Endodermal cell (in vitro differentiated cells): Measurements from ENCODE around the gene BSCL2. TPM values are rescaled to one million over a fixed set of nuclear protein-coding genes. Genes with fewer than 3 reads are reported as not detected.

Experiments
- DNase-seq: peaks from one replicate; pipeline ENCODE4 v3.0.0-alpha.2; 2017
- H3K27ac ChIP-seq: 2 replicates; pipeline ENCODE4 v1.5.1; 2013; ENCODE audit warnings: mild to moderate bottlenecking, low read depth, low read length, moderate library complexity
- H3K27me3 ChIP-seq: 2 replicates; pipeline ENCODE4 v1.6.1; 2013; ENCODE audit warnings: mild to moderate bottlenecking, low read length, moderate library complexity; ENCODE audit not compliant: insufficient read depth, control insufficient read depth, poor library complexity, severe bottlenecking
- H3K36me3 ChIP-seq: 2 replicates; pipeline ENCODE4 v1.7.0; 2013; ENCODE audit warnings: mild to moderate bottlenecking, low read length, moderate library complexity; ENCODE audit not compliant: control insufficient read depth, insufficient read depth
- H3K4me1 ChIP-seq: one replicate; pipeline ENCODE4 v1.7.0; 2013; ENCODE audit warnings: low read length; ENCODE audit not compliant: control insufficient read depth, insufficient read depth
- H3K4me3 ChIP-seq: 2 replicates; pipeline ENCODE4 v1.5.1; 2013; ENCODE audit warnings: mild to moderate bottlenecking, low read length, moderate library complexity
- H3K9ac ChIP-seq: 2 replicates; pipeline ENCODE4 v1.6.1; 2013; ENCODE audit warnings: mild to moderate bottlenecking, low read length, moderate library complexity; ENCODE audit not compliant: poor library complexity, severe bottlenecking; ENCODE audit errors: extremely low read depth
- H3K9me3 ChIP-seq: 2 replicates; pipeline ENCODE4 v1.6.1; 2013; ENCODE audit warnings: mild to moderate bottlenecking, low read length, moderate library complexity; ENCODE audit not compliant: control insufficient read depth
- H3K27ac Mint-ChIP-seq: 2 replicates; pipeline ENCODE4 v1.8.0; 2020; ENCODE audit warnings: mixed read lengths
- H3K27me3 Mint-ChIP-seq: 2 replicates; pipeline ENCODE4 v1.8.0; 2021; ENCODE audit warnings: mild to moderate bottlenecking, mixed read lengths; ENCODE audit not compliant: insufficient read depth
- H3K36me3 Mint-ChIP-seq: 2 replicates; pipeline ENCODE4 v1.8.0; 2020; ENCODE audit warnings: low read depth, mixed read lengths
- H3K4me1 Mint-ChIP-seq: 2 replicates; pipeline ENCODE4 v1.8.0; 2020; ENCODE audit warnings: mixed read lengths
- H3K4me3 Mint-ChIP-seq: 2 replicates; pipeline ENCODE4 v1.8.0; 2020; ENCODE audit warnings: mild to moderate bottlenecking, moderate library complexity, mixed read lengths
- H3K9me3 Mint-ChIP-seq: 2 replicates; pipeline ENCODE4 v1.8.0; 2020; ENCODE audit warnings: mild to moderate bottlenecking, mixed read lengths
- CTCF ChIP-seq: fragments of 200-600 bp; sonication (generic); conservative IDR thresholded peaks from 2 replicates; pipeline ENCODE4 v1.5.0; 2021; ENCODE audit warnings: antibody characterized with exemption, mild to moderate bottlenecking
- WGBS, 2 experiments: methylation state at CpG; one replicate each; pipeline versions ENCODE4 v1.1.5 to v1.1.7; 2013; ENCODE audit warnings: missing lambda C conversion rate in 2 of 2, mixed read lengths in 1 of 2; ENCODE audit not compliant: insufficient coverage in 1 of 2, insufficient read length in 1 of 2; 5-methylcytosine and 5-hydroxymethylcytosine counted together
- total RNA-seq, 2 donors: library from RNA; stranded (reverse); fragmentation: NEBNext Ultra II Directional in 1 of 2; extraction: Animal tissue kit (Norgen Biotek cat#: 25700) in 1 of 2; gene quantifications; 2 replicates in 1 of 2; 3 replicates in 1 of 2; pipeline ENCODE4 v1.2.1, GENCODE V29; 2021

BSCL2 gene
- total RNA-seq, 2 donors from 2014 or later = 68.6 to 77.2 TPM

GRCh38 chr11:62713343-62713742, 6.1 kb upstream of the BSCL2 start:
- H3K9me3 Mint-ChIP-seq = no peaks in the 10 kb centered on the region
- peaks cover 71% of the 10 kb centered on the region for H3K36me3 Mint-ChIP-seq
- no peak overlapping the region for H3K9ac ChIP-seq
- H3K4me1 Mint-ChIP-seq = peaks cover 45% of the 10 kb centered on the region
- no peak overlapping the region for H3K27ac ChIP-seq
- peaks cover 81% of the 10 kb centered on the region for H3K36me3 ChIP-seq
- 86 to 100% methylated on average over 1 to 2 of the region's 2 CpGs for WGBS, 2 experiments
- no peaks in the 10 kb centered on the region for H3K27me3 ChIP-seq
- no peak for DNase-seq
- peak overlapping the region; percentile 76 for H3K27ac Mint-ChIP-seq
- no peaks in the 10 kb centered on the region for H3K27me3 Mint-ChIP-seq
- no peak overlapping the region for H3K4me3 Mint-ChIP-seq
- H3K9me3 ChIP-seq = no peaks in the 10 kb centered on the region
- peaks cover 9% of the 10 kb centered on the region for H3K4me1 ChIP-seq
- H3K4me3 ChIP-seq = no peak overlapping the region
- peak; percentile 24 for TF ChIP-seq CTCF

- no peaks in the 10 kb centered on the region for H3K9me3 ChIP-seq
- peak overlapping the region; percentile 76 for H3K27ac Mint-ChIP-seq
- H3K4me1 ChIP-seq = peaks cover 12% of the 10 kb centered on the region
- H3K36me3 ChIP-seq = peaks cover 80% of the 10 kb centered on the region
- TF ChIP-seq CTCF = no peak
- peaks cover 46% of the 10 kb centered on the region for H3K4me1 Mint-ChIP-seq
- no peaks in the 10 kb centered on the region for H3K27me3 ChIP-seq
- 96 to 100% methylated on average over 2 to 3 of the region's 3 CpGs for WGBS, 2 experiments
- no peaks in the 10 kb centered on the region for H3K9me3 Mint-ChIP-seq
- no peak for DNase-seq
- H3K27me3 Mint-ChIP-seq = no peaks in the 10 kb centered on the region
- no peak overlapping the region for H3K4me3 ChIP-seq
- H3K9ac ChIP-seq = no peak overlapping the region
- peaks cover 66% of the 10 kb centered on the region for H3K36me3 Mint-ChIP-seq
- no peak overlapping the region for H3K4me3 Mint-ChIP-seq
- H3K27ac ChIP-seq = no peak overlapping the region
Observed at GRCh38 chr11:62712861-62713260, 5.6 kb upstream of the BSCL2 start.

GRCh38 chr11:62712276-62712812, 5.1 kb upstream of the BSCL2 start:
- no peak overlapping the region for H3K4me3 Mint-ChIP-seq
- Histone ChIP-seq H3K27me3 (no peaks in the 10 kb centered on the region), H3K27ac (no peak overlapping the region), H3K9ac (no peak overlapping the region), H3K4me1 (peaks cover 12% of the 10 kb centered on the region), H3K36me3 (peaks cover 77% of the 10 kb centered on the region), H3K9me3 (no peaks in the 10 kb centered on the region), H3K4me3 (no peak overlapping the region)
- no peak for DNase-seq
- 95 to 100% methylated on average over 2 to 6 of the region's 6 CpGs for WGBS, 2 experiments
- H3K27ac Mint-ChIP-seq = peak overlapping the region; percentile 76
- no peaks in the 10 kb centered on the region for H3K9me3 Mint-ChIP-seq
- H3K4me1 Mint-ChIP-seq = peaks cover 47% of the 10 kb centered on the region
- H3K27me3 Mint-ChIP-seq = no peaks in the 10 kb centered on the region
- TF ChIP-seq CTCF = no peak
- H3K36me3 Mint-ChIP-seq = peaks cover 61% of the 10 kb centered on the region
